GM19240 (cell line): Measurements from ENCODE around the gene INMT.
A peak's percentile ranks its signal among the peaks of the same experiment; 100 is the strongest.

Source experiments
- DNase-seq: peaks from one replicate; pipeline ENCODE4 v3.0.0; 2011; ENCODE audit warnings: low spot score; ENCODE audit not compliant: insufficient read length

The INMT gene

GRCh38 chr7:30750683-30751650, 968 bp upstream of the INMT start:
- no peak for DNase-seq

GRCh38 chr7:30752484-30752883, 549 bp downstream of the INMT start:
- DNase-seq, result no peak

- DNase-seq, result no peak
Observed at GRCh38 chr7:30752979-30753378, 1.0 kb downstream of the INMT start.

GRCh38 chr7:30754315-30754877, 2.5 kb downstream of the INMT start:
- DNase-seq, result no peak

- DNase-seq, result no peak
Observed at GRCh38 chr7:30755384-30756154, 3.6 kb downstream of the INMT start.

- DNase-seq, result no peak
Observed at GRCh38 chr7:30757342-30757692, 5.4 kb downstream of the INMT start.

GRCh38 chr7:30760514-30761213, 8.7 kb downstream of the INMT start:
- DNase-seq, result no peak

- DNase-seq, result no peak
Observed at GRCh38 chr7:30761214-30762156, 9.6 kb downstream of the INMT start.

- no peak for DNase-seq
Observed at GRCh38 chr7:30764030-30764975, 12.4 kb downstream of the INMT start.

- no peak for DNase-seq
Observed at GRCh38 chr7:30765408-30765807, 13.5 kb downstream of the INMT start.

GRCh38 chr7:30770845-30771173, 18.9 kb downstream of the INMT start:
- DNase-seq, result no peak

- DNase-seq, result peak; percentile 62
Observed at GRCh38 chr7:30771174-30771879, 19.4 kb downstream of the INMT start, which contains the start of gene MINDY4. MINDY4 (plus strand) TSS chr7:30771417; CDS start chr7:30771494, 77 bp downstream.

- no peak for DNase-seq
Observed at GRCh38 chr7:30771880-30772425, 20.0 kb downstream of the INMT start.

GRCh38 chr7:30772984-30773383, 21.0 kb downstream of the INMT start:
- no peak for DNase-seq

GRCh38 chr7:30775992-30776391, 24.1 kb downstream of the INMT start:
- no peak for DNase-seq

- DNase-seq, result no peak
Observed at GRCh38 chr7:30776971-30777370, 25.0 kb downstream of the INMT start.

- no peak for DNase-seq
Observed at GRCh38 chr7:30778255-30779025, 26.5 kb downstream of the INMT start.

- DNase-seq, result no peak
Observed at GRCh38 chr7:30779574-30779973, 27.6 kb downstream of the INMT start.
